Measurements from ENCODE around the gene EIF2B4.

The EIF2B4 gene

DNA sequence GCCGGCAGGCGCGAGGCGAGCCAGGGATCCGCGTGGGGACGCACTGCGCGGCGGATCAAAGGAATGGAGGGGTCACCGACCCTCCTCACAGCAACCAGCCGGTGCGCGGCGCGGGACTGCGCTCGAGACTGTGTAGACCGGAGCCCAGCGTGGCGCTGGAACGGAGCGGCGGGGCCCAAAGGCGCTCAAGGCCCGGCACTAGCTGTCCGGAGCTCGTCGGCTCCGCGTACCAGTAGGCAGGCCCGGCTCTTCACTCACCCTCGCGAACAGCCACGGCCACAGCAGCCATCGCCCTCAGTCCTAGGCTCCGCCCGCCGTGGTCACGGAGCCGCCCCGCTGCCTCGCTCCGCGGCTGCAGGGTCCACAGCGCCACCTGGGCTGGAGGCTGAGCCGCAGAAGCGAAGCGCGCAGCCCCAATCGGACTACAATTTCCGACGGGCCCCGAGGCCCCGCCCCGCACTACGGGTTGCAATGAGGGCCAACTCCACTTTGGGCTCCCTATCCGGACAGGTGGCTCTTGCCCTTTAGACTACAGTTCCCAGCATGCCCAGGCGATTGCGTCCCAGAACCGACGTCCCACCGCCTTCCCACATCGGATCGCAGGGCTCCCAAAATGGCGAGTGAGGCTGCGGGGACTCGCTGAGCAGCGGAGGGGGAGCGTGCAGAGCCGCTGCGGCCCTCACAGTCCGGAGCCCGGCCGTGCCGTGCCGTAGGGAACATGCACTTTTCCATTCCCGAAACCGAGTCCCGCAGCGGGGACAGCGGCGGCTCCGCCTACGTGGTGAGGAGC is at the start of gene EIF2B4, which contains the start of gene SNX17:
Gene EIF2B4, minus strand, starts transcription at position 313 of the 790 bp plus-strand sequence. Its CDS starts 24 bp downstream, at position 289.
Gene SNX17, plus strand, starts transcription at position 591 of the 790 bp plus-strand sequence. Its CDS starts 128 bp downstream, at position 719.
- no peaks in the 10 kb centered on the region for H3K27me3 ChIP-seq (ENCODE audit: low read length)
- TF ChIP-seq, protein P1, sequence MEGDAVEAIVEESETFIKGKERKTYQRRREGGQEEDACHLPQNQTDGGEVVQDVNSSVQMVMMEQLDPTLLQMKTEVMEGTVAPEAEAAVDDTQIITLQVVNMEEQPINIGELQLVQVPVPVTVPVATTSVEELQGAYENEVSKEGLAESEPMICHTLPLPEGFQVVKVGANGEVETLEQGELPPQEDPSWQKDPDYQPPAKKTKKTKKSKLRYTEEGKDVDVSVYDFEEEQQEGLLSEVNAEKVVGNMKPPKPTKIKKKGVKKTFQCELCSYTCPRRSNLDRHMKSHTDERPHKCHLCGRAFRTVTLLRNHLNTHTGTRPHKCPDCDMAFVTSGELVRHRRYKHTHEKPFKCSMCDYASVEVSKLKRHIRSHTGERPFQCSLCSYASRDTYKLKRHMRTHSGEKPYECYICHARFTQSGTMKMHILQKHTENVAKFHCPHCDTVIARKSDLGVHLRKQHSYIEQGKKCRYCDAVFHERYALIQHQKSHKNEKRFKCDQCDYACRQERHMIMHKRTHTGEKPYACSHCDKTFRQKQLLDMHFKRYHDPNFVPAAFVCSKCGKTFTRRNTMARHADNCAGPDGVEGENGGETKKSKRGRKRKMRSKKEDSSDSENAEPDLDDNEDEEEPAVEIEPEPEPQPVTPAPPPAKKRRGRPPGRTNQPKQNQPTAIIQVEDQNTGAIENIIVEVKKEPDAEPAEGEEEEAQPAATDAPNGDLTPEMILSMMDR (IDR thresholded peaks at IDR 0.05; ENCODE audit: insufficient read depth, low read length, poor library complexity, severe bottlenecking), result peak; percentile 70
- no peak for TF ChIP-seq EZH2phosphoT487 (conservative IDR thresholded peaks at IDR 0.05; ENCODE audit: low read length)
- H3K4me3 ChIP-seq (ENCODE audit: insufficient read depth, low read length, poor library complexity, severe bottlenecking), result peak within 1 kb of the TSS; percentile 78
- H3F3A ChIP-seq (ENCODE audit: insufficient read depth), result peaks cover 12% of the 10 kb centered on the region; the same call in 1 of the 2 replicates
- no peaks in the 10 kb centered on the region for H3K9me2 ChIP-seq (replicated peaks; ENCODE audit: insufficient read depth, low read length)
- peak within 1 kb of the TSS; percentile 81 for H3K9ac ChIP-seq (ENCODE audit: low read length)
- H2AFZ ChIP-seq (ENCODE audit: low read depth, low read length, severe bottlenecking), result peak within 1 kb of the TSS; percentile 43
- H3K79me2 ChIP-seq (ENCODE audit: insufficient read depth, low read length), result peaks cover 27% of the 10 kb centered on the region; the same call in 1 of the 2 replicates
- H3K27ac ChIP-seq (ENCODE audit: low read depth, low read length), result peak within 1 kb of the TSS; percentile 61
- peaks cover 3% of the 10 kb centered on the region; the same call in 1 of the 2 replicates for H3K36me3 ChIP-seq (ENCODE audit: low read length)
- peak within 1 kb of the TSS; percentile 81 for H3K4me2 ChIP-seq (ENCODE audit: low read depth, low read length, poor library complexity, severe bottlenecking)
- no peaks in the 10 kb centered on the region for H3K9me3 ChIP-seq (ENCODE audit: insufficient read depth, low read length)
- H4K20me1 ChIP-seq (ENCODE audit: low read depth, low read length), result no peaks in the 10 kb centered on the region

DNA sequence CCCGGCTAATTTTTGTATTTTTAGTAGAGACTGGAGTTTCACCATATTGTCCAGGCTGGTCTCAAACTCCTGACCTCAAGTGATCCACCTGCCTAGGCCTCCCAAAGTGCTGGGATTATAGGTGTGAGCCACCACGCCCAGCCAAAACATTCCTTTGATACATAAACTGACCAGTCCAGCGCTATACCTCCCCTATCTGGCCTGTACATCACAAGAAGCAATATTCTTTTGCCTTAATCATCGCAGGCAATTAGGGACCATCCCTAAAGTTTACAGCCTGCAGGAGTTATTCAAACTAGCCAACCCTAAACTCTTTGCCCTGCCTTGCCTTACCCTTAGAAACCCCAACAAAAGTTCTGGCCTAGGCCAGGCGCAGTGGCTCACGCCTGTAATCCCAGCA is 46.0 kb upstream of the EIF2B4 start:
- H3K27me3 ChIP-seq (ENCODE audit: low read length), result no peaks in the 10 kb centered on the region
- no peak overlapping the region for H2AFZ ChIP-seq (ENCODE audit: low read depth, low read length, severe bottlenecking)
- H3K27ac ChIP-seq (ENCODE audit: low read depth, low read length), result no peak overlapping the region
- H3K9ac ChIP-seq (ENCODE audit: low read length), result no peak overlapping the region
- TF ChIP-seq, protein P1 (IDR thresholded peaks at IDR 0.05; ENCODE audit: insufficient read depth, low read length, poor library complexity, severe bottlenecking), result no peak
- no peak for TF ChIP-seq EZH2phosphoT487 (conservative IDR thresholded peaks at IDR 0.05; ENCODE audit: low read length)
- H3F3A ChIP-seq (ENCODE audit: insufficient read depth), result no peaks in the 10 kb centered on the region
- no peak overlapping the region for H3K4me2 ChIP-seq (ENCODE audit: low read depth, low read length, poor library complexity, severe bottlenecking)
- H3K4me3 ChIP-seq (ENCODE audit: insufficient read depth, low read length, poor library complexity, severe bottlenecking), result no peak overlapping the region
- H3K9me3 ChIP-seq (ENCODE audit: insufficient read depth, low read length), result no peaks in the 10 kb centered on the region
- no peaks in the 10 kb centered on the region for H3K36me3 ChIP-seq (ENCODE audit: low read length)
- no peaks in the 10 kb centered on the region for H4K20me1 ChIP-seq (ENCODE audit: low read depth, low read length)
- H3K9me2 ChIP-seq (replicated peaks; ENCODE audit: insufficient read depth, low read length), result no peaks in the 10 kb centered on the region
- H3K79me2 ChIP-seq (ENCODE audit: insufficient read depth, low read length), result no peaks in the 10 kb centered on the region

DNA sequence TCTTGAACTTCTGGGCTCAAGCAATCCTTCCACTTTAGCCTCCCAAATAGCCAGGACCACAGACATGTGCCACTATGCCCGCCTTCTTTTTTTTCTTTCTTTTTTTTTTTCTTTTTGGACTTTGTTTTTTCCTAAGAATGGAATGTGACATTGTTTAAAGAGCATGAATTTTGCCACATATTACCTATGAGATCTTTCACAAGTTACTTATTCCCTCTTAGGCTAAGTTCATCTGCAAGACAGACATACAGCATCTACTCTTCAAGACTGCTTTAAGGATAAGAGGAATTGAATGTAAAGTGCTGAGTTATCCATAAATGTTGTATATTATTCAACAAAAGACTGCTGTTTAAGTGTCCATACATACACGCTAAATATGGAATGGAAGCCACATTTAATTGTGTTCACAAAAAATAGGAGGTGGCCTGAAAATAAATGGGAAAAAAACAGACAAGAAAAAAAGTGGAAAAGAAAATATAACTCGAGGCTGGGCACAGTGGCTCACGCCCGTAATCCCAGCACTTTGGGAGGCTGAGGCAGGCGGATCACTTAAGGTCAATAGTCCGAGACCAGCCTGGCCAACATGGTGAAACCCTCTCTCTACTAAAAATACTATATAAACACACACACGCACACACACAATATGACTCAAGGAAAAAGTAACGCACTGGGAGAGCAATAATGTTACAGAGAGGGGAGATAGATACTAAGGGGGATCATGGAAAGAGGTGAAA is 42.4 kb upstream of the EIF2B4 start:
- Histone ChIP-seq H3K79me2 (ENCODE audit: insufficient read depth, low read length) (peaks cover 18% of the 10 kb centered on the region), H4K20me1 (ENCODE audit: low read depth, low read length) (peaks cover 9% of the 10 kb centered on the region; the same call in 1 of the 2 replicates), H3K4me3 (ENCODE audit: insufficient read depth, low read length, poor library complexity, severe bottlenecking) (no peak overlapping the region), H3K27me3 (ENCODE audit: low read length) (no peaks in the 10 kb centered on the region), H3K4me2 (ENCODE audit: low read depth, low read length, poor library complexity, severe bottlenecking) (no peak overlapping the region), H2AFZ (ENCODE audit: low read depth, low read length, severe bottlenecking) (no peak overlapping the region), H3K27ac (ENCODE audit: low read depth, low read length) (no peak overlapping the region), H3K9me2 (replicated peaks; ENCODE audit: insufficient read depth, low read length) (no peaks in the 10 kb centered on the region), H3F3A (ENCODE audit: insufficient read depth) (peaks cover 5% of the 10 kb centered on the region; the same call in 1 of the 2 replicates), H3K36me3 (ENCODE audit: low read length) (peaks cover 1% of the 10 kb centered on the region; the same call in 1 of the 2 replicates), H3K9me3 (ENCODE audit: insufficient read depth, low read length) (no peaks in the 10 kb centered on the region), H3K9ac (ENCODE audit: low read length) (no peak overlapping the region)
- TF ChIP-seq EZH2phosphoT487 (conservative IDR thresholded peaks at IDR 0.05; ENCODE audit: low read length), result no peak
- TF ChIP-seq, protein P1 (IDR thresholded peaks at IDR 0.05; ENCODE audit: insufficient read depth, low read length, poor library complexity, severe bottlenecking), result no peak

Data from SU-DHL-6 (cell line).